ENCODE results near the gene CD52. TPM values are rescaled to one million over a fixed set of nuclear protein-coding genes. Genes with fewer than 3 reads are reported as not detected.
A peak's percentile ranks its signal among the peaks of the same experiment; 100 is the strongest.

Gene CD52
- total and polyA plus RNA-seq, 2 of the 13 experiments (the other 11 are each of a cell fraction or from before 2014, with no cell fraction given): 0.32 TPM; not detected in 1

DNA sequence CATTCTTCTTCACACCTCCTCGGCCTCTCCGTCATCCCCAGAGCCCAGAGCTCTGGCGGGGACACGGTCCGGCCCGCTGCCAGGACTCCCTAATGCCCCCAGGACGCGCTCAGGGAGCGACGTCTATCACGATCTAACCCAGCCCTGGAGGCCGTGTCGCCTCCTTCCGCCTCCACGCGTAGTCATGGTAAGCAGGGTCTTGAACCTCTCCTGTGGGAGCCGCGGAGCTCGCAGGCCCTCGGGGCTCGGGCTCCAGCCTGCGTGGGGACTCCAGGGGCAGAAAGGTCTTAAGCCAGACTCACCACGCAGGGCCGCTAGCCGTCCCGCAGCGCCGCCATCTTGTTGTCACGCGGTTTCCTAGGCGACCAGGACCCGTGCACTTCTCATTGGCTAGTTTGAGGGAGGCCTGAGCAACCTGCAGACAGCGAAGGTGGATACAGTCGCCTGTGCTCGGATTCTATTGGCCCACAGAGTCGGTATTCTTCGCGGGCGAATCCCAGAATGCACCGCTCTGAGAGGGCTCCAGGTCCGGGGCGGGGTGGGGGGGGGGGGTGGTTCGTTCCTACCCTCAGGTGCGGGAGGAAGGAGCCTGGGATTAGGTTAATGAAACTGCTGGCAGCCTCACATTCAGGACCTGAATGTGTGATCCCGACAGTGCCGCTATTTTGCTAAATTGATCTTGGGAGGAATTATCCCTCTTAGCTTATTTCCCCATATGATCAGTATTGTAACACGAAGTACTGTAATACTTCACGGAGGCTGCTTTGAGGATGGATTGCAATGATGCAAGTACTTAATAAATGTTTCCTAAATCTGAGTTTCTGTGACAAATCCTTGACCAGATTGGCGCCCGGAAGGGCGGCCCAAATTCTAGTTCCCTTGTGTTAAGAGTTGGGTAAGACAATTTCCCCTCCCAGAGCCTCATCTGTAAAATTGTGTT lies 11.2 kb upstream of the CD52 start, which contains the start of gene UBXN11 (continued):
- TF ChIP-seq, protein P1, sequence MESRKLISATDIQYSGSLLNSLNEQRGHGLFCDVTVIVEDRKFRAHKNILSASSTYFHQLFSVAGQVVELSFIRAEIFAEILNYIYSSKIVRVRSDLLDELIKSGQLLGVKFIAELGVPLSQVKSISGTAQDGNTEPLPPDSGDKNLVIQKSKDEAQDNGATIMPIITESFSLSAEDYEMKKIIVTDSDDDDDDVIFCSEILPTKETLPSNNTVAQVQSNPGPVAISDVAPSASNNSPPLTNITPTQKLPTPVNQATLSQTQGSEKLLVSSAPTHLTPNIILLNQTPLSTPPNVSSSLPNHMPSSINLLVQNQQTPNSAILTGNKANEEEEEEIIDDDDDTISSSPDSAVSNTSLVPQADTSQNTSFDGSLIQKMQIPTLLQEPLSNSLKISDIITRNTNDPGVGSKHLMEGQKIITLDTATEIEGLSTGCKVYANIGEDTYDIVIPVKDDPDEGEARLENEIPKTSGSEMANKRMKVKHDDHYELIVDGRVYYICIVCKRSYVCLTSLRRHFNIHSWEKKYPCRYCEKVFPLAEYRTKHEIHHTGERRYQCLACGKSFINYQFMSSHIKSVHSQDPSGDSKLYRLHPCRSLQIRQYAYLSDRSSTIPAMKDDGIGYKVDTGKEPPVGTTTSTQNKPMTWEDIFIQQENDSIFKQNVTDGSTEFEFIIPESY (CRISPR knock-in tag; IDR thresholded peaks at IDR 0.05): no peak; the same call in 1 of the 2 replicates
- TF ChIP-seq FOSL2 (CRISPR knock-in tag; IDR thresholded peaks at IDR 0.05): no peak
- TF ChIP-seq ZNF616 (CRISPR knock-in tag; IDR thresholded peaks at IDR 0.05; ENCODE audit: low read depth): no peak
- TF ChIP-seq, protein P2, sequence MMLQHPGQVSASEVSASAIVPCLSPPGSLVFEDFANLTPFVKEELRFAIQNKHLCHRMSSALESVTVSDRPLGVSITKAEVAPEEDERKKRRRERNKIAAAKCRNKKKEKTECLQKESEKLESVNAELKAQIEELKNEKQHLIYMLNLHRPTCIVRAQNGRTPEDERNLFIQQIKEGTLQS (CRISPR knock-in tag; IDR thresholded peaks at IDR 0.05): no peak
- TF ChIP-seq, protein P3, sequence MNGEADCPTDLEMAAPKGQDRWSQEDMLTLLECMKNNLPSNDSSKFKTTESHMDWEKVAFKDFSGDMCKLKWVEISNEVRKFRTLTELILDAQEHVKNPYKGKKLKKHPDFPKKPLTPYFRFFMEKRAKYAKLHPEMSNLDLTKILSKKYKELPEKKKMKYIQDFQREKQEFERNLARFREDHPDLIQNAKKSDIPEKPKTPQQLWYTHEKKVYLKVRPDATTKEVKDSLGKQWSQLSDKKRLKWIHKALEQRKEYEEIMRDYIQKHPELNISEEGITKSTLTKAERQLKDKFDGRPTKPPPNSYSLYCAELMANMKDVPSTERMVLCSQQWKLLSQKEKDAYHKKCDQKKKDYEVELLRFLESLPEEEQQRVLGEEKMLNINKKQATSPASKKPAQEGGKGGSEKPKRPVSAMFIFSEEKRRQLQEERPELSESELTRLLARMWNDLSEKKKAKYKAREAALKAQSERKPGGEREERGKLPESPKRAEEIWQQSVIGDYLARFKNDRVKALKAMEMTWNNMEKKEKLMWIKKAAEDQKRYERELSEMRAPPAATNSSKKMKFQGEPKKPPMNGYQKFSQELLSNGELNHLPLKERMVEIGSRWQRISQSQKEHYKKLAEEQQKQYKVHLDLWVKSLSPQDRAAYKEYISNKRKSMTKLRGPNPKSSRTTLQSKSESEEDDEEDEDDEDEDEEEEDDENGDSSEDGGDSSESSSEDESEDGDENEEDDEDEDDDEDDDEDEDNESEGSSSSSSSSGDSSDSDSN (CRISPR knock-in tag; IDR thresholded peaks at IDR 0.05): no peak
- no peak for TF ChIP-seq AHR (CRISPR knock-in tag; IDR thresholded peaks at IDR 0.05)
- TF ChIP-seq, protein P4, sequence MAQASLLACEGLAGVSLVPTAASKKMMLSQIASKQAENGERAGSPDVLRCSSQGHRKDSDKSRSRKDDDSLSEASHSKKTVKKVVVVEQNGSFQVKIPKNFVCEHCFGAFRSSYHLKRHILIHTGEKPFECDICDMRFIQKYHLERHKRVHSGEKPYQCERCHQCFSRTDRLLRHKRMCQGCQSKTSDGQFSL (CRISPR knock-in tag; IDR thresholded peaks at IDR 0.05): peak; percentile 68
- TF ChIP-seq RBM22 (optimal IDR thresholded peaks at IDR 0.05; ENCODE audit: low read length): peak; percentile 83
- peak; percentile 80; the same call in 1 of the 2 replicates for TF ChIP-seq SIN3B (IDR thresholded peaks at IDR 0.05; ENCODE audit: low read length)
- TF ChIP-seq, protein P5, sequence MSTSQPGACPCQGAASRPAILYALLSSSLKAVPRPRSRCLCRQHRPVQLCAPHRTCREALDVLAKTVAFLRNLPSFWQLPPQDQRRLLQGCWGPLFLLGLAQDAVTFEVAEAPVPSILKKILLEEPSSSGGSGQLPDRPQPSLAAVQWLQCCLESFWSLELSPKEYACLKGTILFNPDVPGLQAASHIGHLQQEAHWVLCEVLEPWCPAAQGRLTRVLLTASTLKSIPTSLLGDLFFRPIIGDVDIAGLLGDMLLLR (CRISPR knock-in tag; IDR thresholded peaks at IDR 0.05): peak; percentile 74; the same call in 1 of the 2 replicates
- TF ChIP-seq DR1 (CRISPR knock-in tag; IDR thresholded peaks at IDR 0.05): 0 out of 2 replicates have a peak, but pooled peaks have one; percentile 40
- peak; percentile 54; the same call in 1 of the 2 replicates for TF ChIP-seq POGZ (CRISPR knock-in tag; IDR thresholded peaks at IDR 0.05)
- TF ChIP-seq BHLHE40 (IDR thresholded peaks at IDR 0.05; ENCODE audit: low read length): peak; percentile 72
- TF ChIP-seq, protein P6, sequence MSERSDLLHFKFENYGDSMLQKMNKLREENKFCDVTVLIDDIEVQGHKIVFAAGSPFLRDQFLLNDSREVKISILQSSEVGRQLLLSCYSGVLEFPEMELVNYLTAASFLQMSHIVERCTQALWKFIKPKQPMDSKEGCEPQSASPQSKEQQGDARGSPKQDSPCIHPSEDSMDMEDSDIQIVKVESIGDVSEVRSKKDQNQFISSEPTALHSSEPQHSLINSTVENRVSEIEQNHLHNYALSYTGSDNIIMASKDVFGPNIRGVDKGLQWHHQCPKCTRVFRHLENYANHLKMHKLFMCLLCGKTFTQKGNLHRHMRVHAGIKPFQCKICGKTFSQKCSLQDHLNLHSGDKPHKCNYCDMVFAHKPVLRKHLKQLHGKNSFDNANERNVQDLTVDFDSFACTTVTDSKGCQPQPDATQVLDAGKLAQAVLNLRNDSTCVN (CRISPR knock-in tag; IDR thresholded peaks at IDR 0.05; ENCODE audit: borderline replicate concordance): no peak
- TF ChIP-seq FIP1L1 (IDR thresholded peaks at IDR 0.05; ENCODE audit: borderline replicate concordance, insufficient read depth, low read depth, low read length): no peak
- TF ChIP-seq, protein P7, sequence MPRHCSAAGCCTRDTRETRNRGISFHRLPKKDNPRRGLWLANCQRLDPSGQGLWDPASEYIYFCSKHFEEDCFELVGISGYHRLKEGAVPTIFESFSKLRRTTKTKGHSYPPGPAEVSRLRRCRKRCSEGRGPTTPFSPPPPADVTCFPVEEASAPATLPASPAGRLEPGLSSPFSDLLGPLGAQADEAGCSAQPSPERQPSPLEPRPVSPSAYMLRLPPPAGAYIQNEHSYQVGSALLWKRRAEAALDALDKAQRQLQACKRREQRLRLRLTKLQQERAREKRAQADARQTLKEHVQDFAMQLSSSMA (CRISPR knock-in tag; IDR thresholded peaks at IDR 0.05): peak; percentile 48; the same call in 1 of the 2 replicates
- no peak for TF ChIP-seq MAZ (IDR thresholded peaks at IDR 0.05; ENCODE audit: borderline replicate concordance, low read depth, low read length)
- 0 out of 2 replicates have a peak, but pooled peaks have one; percentile 49 for TF ChIP-seq MAZ (CRISPR knock-in tag; IDR thresholded peaks at IDR 0.05; ENCODE audit: low read depth)
- no peak for TF ChIP-seq ZNF552 (CRISPR knock-in tag; IDR thresholded peaks at IDR 0.05; ENCODE audit: borderline replicate concordance)
- TF ChIP-seq ZFP41 (CRISPR knock-in tag; IDR thresholded peaks at IDR 0.05; ENCODE audit: borderline replicate concordance): 0 out of 2 replicates have a peak, but pooled peaks have one; percentile 44

Data from HepG2 (cell line).